Transverse colon (tissue), 4 donors: ENCODE results near the gene SECISBP2. TPM values are rescaled to one million over a fixed set of nuclear protein-coding genes. Genes with fewer than 3 reads are reported as not detected.

Experiments
- DNase-seq: peaks from one replicate; pipeline ENCODE4 v3.0.0-alpha.2; 2019
- H3K27ac ChIP-seq, 4 donors: fragments of 200-600 bp; sonication (generic); 2 replicates each; pipeline ENCODE4 v1.5.1; 2016 to 2018; ENCODE audit warnings: inconsistent platforms in 4 of 4
- H3K27me3 ChIP-seq: fragments of 200-600 bp; sonication (generic); 2 replicates; pipeline ENCODE4 v1.5.1; 2017; ENCODE audit warnings: inconsistent platforms
- H3K36me3 ChIP-seq, 4 donors: fragments of 200-600 bp; sonication (generic); 2 replicates each; pipeline ENCODE4 v1.5.1; 2017 to 2019; ENCODE audit warnings: inconsistent platforms in 4 of 4
- H3K4me1 ChIP-seq, 4 donors: fragments of 200-600 bp; sonication (generic); 2 replicates each; pipeline ENCODE4 v1.5.1; 2017 to 2020; ENCODE audit warnings: inconsistent platforms in 4 of 4
- H3K4me3 ChIP-seq, 4 donors: fragments of 200-600 bp; sonication (generic); 1 replicate in 1 of 4; 2 replicates in 3 of 4; pipeline versions ENCODE4 v1.5.1 to v1.6.1; 2017 to 2019; ENCODE audit warnings: inconsistent platforms in 4 of 4
- H3K9me3 ChIP-seq, 2 donors: fragments of 200-600 bp; sonication (generic); 2 replicates each; pipeline ENCODE4 v1.5.1; 2017 to 2019; ENCODE audit warnings: inconsistent platforms in 2 of 2
- CTCF ChIP-seq, 5 experiments: fragments of 200-600 bp in 3 of 5; fragments of 450-650 bp in 2 of 5; sonication (generic) in 3 of 5; IDR thresholded peaks; 1 replicate in 2 of 5; 2 replicates in 3 of 5; pipeline ENCODE4 v1.5.1; 2016 to 2017; ENCODE audit warnings: antibody characterized with exemption in 5 of 5, inconsistent platforms in 3 of 5, mild to moderate bottlenecking in 2 of 5, moderate library complexity in 1 of 5
- EP300 ChIP-seq: sonication (generic); formaldehyde crosslinking; IDR thresholded peaks from one replicate; pipeline ENCODE4 v1.6.1; 2017; ENCODE audit warnings: antibody characterized with exemption, low read depth
- POLR2A ChIP-seq: fragments of 450-650 bp; IDR thresholded peaks from one replicate; pipeline ENCODE4 v1.6.1; 2016; ENCODE audit warnings: antibody characterized with exemption, mild to moderate bottlenecking, moderate library complexity
- POLR2AphosphoS5 ChIP-seq, 3 donors: sonication (generic); formaldehyde crosslinking; IDR thresholded peaks; one replicate each; pipeline ENCODE4 v1.6.1; 2016; ENCODE audit warnings: antibody characterized with exemption in 3 of 3
- whole genome bisulfite sequencing, 2 donors: methylation state at CpG; one replicate each; pipeline ENCODE4 v1.1.5; 2018; ENCODE audit warnings: low coverage in 1 of 2; 5-methylcytosine and 5-hydroxymethylcytosine counted together
- in situ Hi-C, 4 donors: fragments of 200-750 bp; cut with MboI; loops; one replicate each; pipeline versions ENCODE4 v1.15.0 to v1.15.1; 2017; ENCODE audit warnings: low sequenced_read_pairs in 3 of 4, low pct_ligation_motif_present in 1 of 4, low pct_unique_long_range_greater_than_20kb in 1 of 4
- intact Hi-C: fragments of 100-400 bp; cut with DNase I; formaldehyde crosslinking; loops from one replicate; pipeline ENCODE4 v1.15.1; 2023; ENCODE audit warnings: low total_unique reads
- total RNA-seq, 4 donors: library from RNA; depleted of rRNA; stranded (reverse); fragments of >200 nt; gene quantifications; one replicate each; pipeline ENCODE4 v1.1.0, GENCODE V29; 2016

Gene SECISBP2
- total RNA-seq, 4 donors from 2014 or later: 46.8 to 127 (median 69.6) TPM

GRCh38 chr9:89358985-89359384 lies 40.7 kb downstream of the SECISBP2 start:
- DNase-seq: no peak
- 60 to 65% methylated on average over 2 to 4 of the region's 4 CpGs for WGBS, 2 donors
- Histone ChIP-seq H3K9me3 (no peaks in the 10 kb centered on the region), H3K4me1 (no peaks in the 10 kb centered on the region), H3K27ac (no peak overlapping the region), H3K4me3 (no peak overlapping the region), H3K27me3 (no peaks in the 10 kb centered on the region), H3K36me3 (peaks cover 0 to 52% (median 23%) of the 10 kb centered on the region in 4 donors)
- in situ Hi-C loops: no loop called here
- intact Hi-C loops: no loop called here
- TF ChIP-seq POLR2A: no peak
- TF ChIP-seq CTCF (IDR thresholded peaks at IDR 0.05): no peak
- no peak for TF ChIP-seq EP300
- no peak for TF ChIP-seq POLR2AphosphoS5 (IDR thresholded peaks at IDR 0.05)

- DNase-seq: no peak
- intact Hi-C loops (no loop called here), in situ Hi-C loops (no loop called here)
- Histone ChIP-seq H3K4me3 (no peak overlapping the region), H3K4me1 (no peaks in the 10 kb centered on the region), H3K27ac (no peak overlapping the region), H3K9me3 (no peaks in the 10 kb centered on the region), H3K27me3 (no peaks in the 10 kb centered on the region), H3K36me3 (peaks cover 0 to 44% (median 19%) of the 10 kb centered on the region in 4 donors)
- 80 to 87% methylated on average over 3 to 8 of the region's 8 CpGs for WGBS, 2 donors
- no peak for TF ChIP-seq POLR2A
- no peak for TF ChIP-seq POLR2AphosphoS5 (IDR thresholded peaks at IDR 0.05)
- TF ChIP-seq CTCF (IDR thresholded peaks at IDR 0.05): no peak
- TF ChIP-seq EP300: no peak
These were observed 41.5 kb downstream of the SECISBP2 start for GRCh38 chr9:89359751-89360261.

- Histone ChIP-seq H3K4me1 (no peaks in the 10 kb centered on the region), H3K36me3 (peaks cover 0 to 40% (median 16%) of the 10 kb centered on the region in 4 donors), H3K27me3 (no peaks in the 10 kb centered on the region), H3K27ac (no peak overlapping the region), H3K9me3 (no peaks in the 10 kb centered on the region), H3K4me3 (no peak overlapping the region)
- no peak for TF ChIP-seq POLR2AphosphoS5 (IDR thresholded peaks at IDR 0.05)
- no peak for TF ChIP-seq CTCF (IDR thresholded peaks at IDR 0.05)
- no peak for TF ChIP-seq EP300
- no peak for TF ChIP-seq POLR2A
- in situ Hi-C loops: no loop called here
- intact Hi-C loops: no loop called here
- 80 to 86% methylated on average over 2 to 3 of the region's 3 CpGs for WGBS, 2 donors
- DNase-seq: no peak
These were observed 42.2 kb downstream of the SECISBP2 start for GRCh38 chr9:89360465-89360864.

GRCh38 chr9:89361031-89361430 lies 42.7 kb downstream of the SECISBP2 start:
- Histone ChIP-seq H3K27ac (no peak overlapping the region), H3K9me3 (no peaks in the 10 kb centered on the region), H3K27me3 (no peaks in the 10 kb centered on the region), H3K36me3 (peaks cover 0 to 40% (median 13%) of the 10 kb centered on the region in 4 donors), H3K4me3 (no peak overlapping the region), H3K4me1 (no peaks in the 10 kb centered on the region)
- TF ChIP-seq CTCF (IDR thresholded peaks at IDR 0.05) (no peak), POLR2A (no peak), POLR2AphosphoS5 (IDR thresholded peaks at IDR 0.05) (no peak), EP300 (no peak)
- intact Hi-C loops (no loop called here), in situ Hi-C loops (no loop called here)
- DNase-seq: no peak
- 50 to 94% methylated on average over 1 to 6 of the region's 6 CpGs for WGBS, 2 donors
